Gastrocnemius medialis (tissue), 4 donors: ENCODE measurements around the gene LIME1. TPM values are rescaled to one million over a fixed set of nuclear protein-coding genes. Genes with fewer than 3 reads are reported as not detected.
"Not testable (repeated sequence)": the region's sequence is repeated elsewhere in the genome, so short reads cannot be mapped to it uniquely, and the experiment has no call there.

Experiments
- ATAC-seq, 2 donors: fragments of 150-250 bp; one replicate each; pipeline ENCODE4 v1.9.1; 2016
- DNase-seq, 2 donors: peaks; one replicate each; pipeline ENCODE4 v3.0.0-alpha.2; 2019
- H3K27ac ChIP-seq, 4 donors: fragments of 200-600 bp; sonication (generic); 1 replicate in 1 of 4; 2 replicates in 3 of 4; pipeline ENCODE4 v1.5.1; 2016 to 2018; ENCODE audit warnings: mild to moderate bottlenecking in 2 of 4, moderate library complexity in 1 of 4
- H3K27me3 ChIP-seq, 3 donors: fragments of 200-600 bp; sonication (generic) in 2 of 3; 1 replicate in 1 of 3; 2 replicates in 2 of 3; pipeline versions ENCODE4 v1.5.1 to v1.6.0; 2016 to 2019; ENCODE audit warnings: mild to moderate bottlenecking in 1 of 3, moderate library complexity in 1 of 3
- H3K36me3 ChIP-seq, 2 donors: fragments of 200-600 bp; sonication (generic) in 1 of 2; one replicate each; pipeline ENCODE4 v1.5.1; 2017 to 2018
- H3K4me1 ChIP-seq, 2 donors: fragments of 200-600 bp; sonication (generic) in 1 of 2; one replicate each; pipeline ENCODE4 v1.5.1; 2016 to 2017; ENCODE audit warnings: mild to moderate bottlenecking in 2 of 2
- H3K4me3 ChIP-seq, 4 donors: fragments of 200-600 bp; sonication (generic) in 3 of 4; 1 replicate in 1 of 4; 2 replicates in 3 of 4; pipeline ENCODE4 v1.5.1; 2016 to 2019; ENCODE audit warnings: mild to moderate bottlenecking in 2 of 4
- H3K9me3 ChIP-seq, 3 donors: fragments of 200-600 bp; sonication (generic) in 2 of 3; 1 replicate in 1 of 3; 2 replicates in 2 of 3; pipeline ENCODE4 v1.5.1; 2016 to 2019
- POLR2A ChIP-seq, 2 donors: fragments of 450-650 bp; IDR thresholded peaks; one replicate each; pipeline ENCODE4 v1.6.1; 2017; ENCODE audit warnings: antibody characterized with exemption in 2 of 2, mild to moderate bottlenecking in 2 of 2, moderate library complexity in 2 of 2
- in situ Hi-C, 4 donors: fragments of 200-750 bp; cut with MboI; loops; one replicate each; pipeline versions ENCODE4 v1.15.0 to v1.8.0; 2017; ENCODE audit warnings: low sequenced_read_pairs in 4 of 4
- intact Hi-C: fragments of 100-400 bp; cut with DNase I; formaldehyde crosslinking; loops from one replicate; pipeline ENCODE4 v1.15.1; 2023; ENCODE audit warnings: low total_unique reads
- total RNA-seq, 4 donors: library from RNA; depleted of rRNA; stranded (reverse); fragments of >200 nt; gene quantifications; one replicate each; pipeline versions ENCODE4 v1.1.0 to v1.2.3, GENCODE V29; 2016
- TF ChIP-seq, protein P1 (sequence below), 5 experiments: fragments of 450-650 bp in 3 of 5; fragments of 200-600 bp in 2 of 5; sonication (generic) in 2 of 5; IDR thresholded peaks in 4 of 5; conservative IDR thresholded peaks in 1 of 5; 1 replicate in 4 of 5; 2 replicates in 1 of 5; pipeline ENCODE4 v1.5.1; 2016 to 2019; ENCODE audit warnings: antibody characterized with exemption in 5 of 5, mild to moderate bottlenecking in 3 of 5, moderate library complexity in 3 of 5

LIME1 gene
- total RNA-seq, 4 donors from 2014 or later, result 2.0 to 6.3 (median 4.1) TPM

DNA sequence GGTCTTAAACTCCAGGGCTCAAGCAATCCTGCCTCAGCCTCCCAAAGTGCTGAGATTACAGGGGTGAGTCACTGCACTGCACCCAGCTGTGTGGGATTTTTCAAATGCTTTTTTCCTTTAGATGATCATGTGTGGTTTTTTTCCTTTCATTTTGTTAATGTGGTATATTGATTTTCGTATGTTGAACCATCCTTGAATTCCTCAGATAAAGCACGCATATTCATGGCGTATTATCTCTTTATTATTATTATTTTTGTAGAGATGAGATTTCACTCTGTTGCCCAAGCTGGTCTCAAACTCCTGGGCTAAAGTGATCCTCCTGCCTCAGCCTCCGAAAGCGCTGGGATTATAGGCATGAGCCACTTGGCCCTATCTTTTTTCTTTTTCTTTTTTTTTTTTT lies 21.6 kb upstream of the LIME1 start:
- H3K4me1 ChIP-seq, result no peaks in the 10 kb centered on the region
- TF ChIP-seq POLR2A (IDR thresholded peaks at IDR 0.05), result no peak
- TF ChIP-seq, protein P1, sequence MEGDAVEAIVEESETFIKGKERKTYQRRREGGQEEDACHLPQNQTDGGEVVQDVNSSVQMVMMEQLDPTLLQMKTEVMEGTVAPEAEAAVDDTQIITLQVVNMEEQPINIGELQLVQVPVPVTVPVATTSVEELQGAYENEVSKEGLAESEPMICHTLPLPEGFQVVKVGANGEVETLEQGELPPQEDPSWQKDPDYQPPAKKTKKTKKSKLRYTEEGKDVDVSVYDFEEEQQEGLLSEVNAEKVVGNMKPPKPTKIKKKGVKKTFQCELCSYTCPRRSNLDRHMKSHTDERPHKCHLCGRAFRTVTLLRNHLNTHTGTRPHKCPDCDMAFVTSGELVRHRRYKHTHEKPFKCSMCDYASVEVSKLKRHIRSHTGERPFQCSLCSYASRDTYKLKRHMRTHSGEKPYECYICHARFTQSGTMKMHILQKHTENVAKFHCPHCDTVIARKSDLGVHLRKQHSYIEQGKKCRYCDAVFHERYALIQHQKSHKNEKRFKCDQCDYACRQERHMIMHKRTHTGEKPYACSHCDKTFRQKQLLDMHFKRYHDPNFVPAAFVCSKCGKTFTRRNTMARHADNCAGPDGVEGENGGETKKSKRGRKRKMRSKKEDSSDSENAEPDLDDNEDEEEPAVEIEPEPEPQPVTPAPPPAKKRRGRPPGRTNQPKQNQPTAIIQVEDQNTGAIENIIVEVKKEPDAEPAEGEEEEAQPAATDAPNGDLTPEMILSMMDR (IDR thresholded peaks at IDR 0.05 in 4 of 5, conservative IDR thresholded peaks at IDR 0.05 in 1 of 5), result no peak
- no peak overlapping the region for H3K4me3 ChIP-seq
- intact Hi-C loops, result no loop called here
- ATAC-seq, result no peak
- no peak overlapping the region for H3K27ac ChIP-seq
- H3K9me3 ChIP-seq, result no peaks in the 10 kb centered on the region
- H3K36me3 ChIP-seq, result peaks cover 0 to 65% of the 10 kb centered on the region in 2 donors
- no peaks in the 10 kb centered on the region for H3K27me3 ChIP-seq
- in situ Hi-C loops, result loop anchor here in 1 of 4 donors (10.0 kb wide), 1 partner anchor 60 kb away; the partner anchor contains the start of genes RTEL1 and STMN3
- no peak for DNase-seq

DNA sequence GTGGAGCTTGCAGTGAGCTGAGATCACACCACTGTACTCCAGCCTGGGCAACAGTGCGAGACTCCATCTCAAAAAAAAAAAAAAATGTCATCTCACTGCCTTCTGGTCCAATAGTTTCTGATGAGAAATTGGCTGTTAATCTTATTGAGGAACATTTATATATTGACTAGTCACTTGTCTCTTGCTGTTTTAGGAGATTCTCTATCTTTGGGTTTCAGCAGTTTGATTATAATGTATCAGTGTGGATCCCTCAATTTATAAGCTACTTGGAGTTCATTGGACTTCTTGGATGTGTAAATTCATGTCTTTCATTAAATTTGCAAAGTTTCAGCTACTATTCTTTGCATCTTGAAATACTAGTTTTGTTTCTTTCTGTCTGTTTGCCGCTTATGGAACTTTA lies 17.5 kb upstream of the LIME1 start:
- TF ChIP-seq POLR2A (IDR thresholded peaks at IDR 0.05), result no peak
- TF ChIP-seq, protein P1 (IDR thresholded peaks at IDR 0.05 in 4 of 5, conservative IDR thresholded peaks at IDR 0.05 in 1 of 5), result no peak
- peaks cover 0 to 60% of the 10 kb centered on the region in 2 donors for H3K36me3 ChIP-seq
- no peak overlapping the region for H3K4me3 ChIP-seq
- no peaks in the 10 kb centered on the region for H3K9me3 ChIP-seq
- DNase-seq, result no peak
- intact Hi-C loops, result no loop called here
- in situ Hi-C loops, result loop anchor here in 1 of 4 donors (10.0 kb wide), 1 partner anchor 64 kb away; the partner anchor contains the start of genes RTEL1 and STMN3
- H3K4me1 ChIP-seq, result no peaks in the 10 kb centered on the region
- H3K27ac ChIP-seq, result no peak overlapping the region
- no peaks in the 10 kb centered on the region for H3K27me3 ChIP-seq
- no peak for ATAC-seq

GRCh38 chr20:63722967-63723622 lies 13.4 kb upstream of the LIME1 start:
- H3K27ac ChIP-seq, H3K27me3 ChIP-seq, ATAC-seq, in situ Hi-C loops, intact Hi-C loops, DNase-seq, H3K4me3 ChIP-seq, H3K4me1 ChIP-seq, H3K9me3 ChIP-seq: not testable (repeated sequence)
- H3K36me3 ChIP-seq, result peaks cover 0 to 40% of the 10 kb centered on the region in 2 donors

- H3K36me3 ChIP-seq, result peaks cover 0 to 29% of the 10 kb centered on the region in 2 donors
- H3K9me3 ChIP-seq, ATAC-seq, DNase-seq, intact Hi-C loops, H3K4me3 ChIP-seq, H3K27ac ChIP-seq, H3K27me3 ChIP-seq, H3K4me1 ChIP-seq, in situ Hi-C loops: not testable (repeated sequence)
Measured at GRCh38 chr20:63730189-63730733, 6.2 kb upstream of the LIME1 start.

DNA sequence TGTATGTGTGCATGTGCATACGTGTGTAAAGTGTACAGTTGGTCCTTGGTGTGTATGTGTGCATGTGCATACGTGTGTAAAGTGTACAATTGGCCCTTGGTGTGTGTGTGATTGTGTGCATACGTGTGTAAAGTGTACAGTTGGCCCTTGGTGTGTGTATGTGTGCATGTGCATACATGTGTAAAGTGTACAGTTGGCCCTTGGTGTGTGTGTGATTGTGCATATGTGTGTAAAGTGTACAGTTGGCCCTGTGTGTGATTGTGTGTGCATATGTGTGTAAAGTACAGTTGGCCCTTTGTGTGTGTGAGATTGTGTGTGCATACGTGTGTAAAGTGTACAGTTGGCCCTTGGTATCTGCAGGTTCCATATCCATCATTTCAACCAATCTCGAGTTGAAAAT lies 5.1 kb upstream of the LIME1 start:
- intact Hi-C loops, result no loop called here
- Histone ChIP-seq H3K27me3 (no peaks in the 10 kb centered on the region), H3K27ac (no peak overlapping the region), H3K36me3 (peaks cover 0 to 35% of the 10 kb centered on the region in 2 donors), H3K9me3 (no peaks in the 10 kb centered on the region), H3K4me3 (no peak overlapping the region), H3K4me1 (no peaks in the 10 kb centered on the region)
- no peak for TF ChIP-seq POLR2A (IDR thresholded peaks at IDR 0.05)
- TF ChIP-seq, protein P1 (IDR thresholded peaks at IDR 0.05 in 4 of 5, conservative IDR thresholded peaks at IDR 0.05 in 1 of 5), result no peak
- in situ Hi-C loops, result no loop called here
- ATAC-seq, result no peak
- DNase-seq, result no peak
